IPS DF 4.7 (cell line): ENCODE measurements around the gene HOXA3.

Source experiments
- DNase-seq: peaks from one replicate; pipeline ENCODE4 v3.0.0-alpha.2; 2013; ENCODE audit warnings: low spot score; ENCODE audit errors: extremely low read depth

HOXA3 gene

DNA sequence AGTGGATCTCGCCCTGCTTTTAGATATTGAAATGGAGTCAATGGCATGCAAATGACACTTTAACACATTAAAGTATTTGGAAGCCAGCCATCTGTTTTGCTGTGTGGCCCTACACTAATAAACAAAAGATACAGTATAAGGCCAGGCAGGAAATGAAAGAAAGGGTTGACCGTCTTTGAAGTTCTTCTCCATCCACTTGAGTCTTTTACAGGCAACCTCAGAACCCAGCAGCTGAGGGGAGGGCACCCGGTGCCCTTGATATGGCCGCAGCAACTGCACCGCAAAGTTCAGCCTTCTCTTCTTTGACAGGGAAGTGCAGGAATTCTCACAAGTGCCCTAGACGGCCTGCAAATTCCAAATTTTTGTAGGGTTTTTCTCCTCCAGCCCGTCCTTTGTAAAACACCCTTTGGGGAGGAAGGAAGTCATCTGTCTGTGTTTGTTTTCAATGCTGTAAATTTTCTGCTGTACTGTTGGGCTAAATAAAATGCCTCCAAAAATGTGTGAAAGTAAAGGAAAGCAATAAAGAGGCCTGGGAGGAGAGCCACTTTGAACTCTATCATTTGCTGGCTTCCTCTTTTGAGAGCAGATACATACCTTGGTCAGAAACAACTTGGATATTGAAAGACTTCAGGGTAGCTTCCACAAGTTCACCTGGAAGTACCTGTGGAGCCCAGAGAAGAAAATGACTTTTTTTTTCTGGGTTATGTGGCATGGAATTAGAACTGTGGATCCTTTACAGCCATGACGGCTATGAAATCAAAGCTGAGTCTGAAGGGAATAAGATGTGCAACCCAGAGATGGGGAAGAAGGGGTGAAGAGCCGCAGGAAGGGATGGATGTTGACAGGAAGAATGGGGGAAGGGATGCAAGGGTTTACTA lies 60.2 kb downstream of the HOXA3 start:
- no peak for DNase-seq

- DNase-seq: no peak
Measured at GRCh38 chr7:27091105-27091504, 61.3 kb downstream of the HOXA3 start.

- no peak for DNase-seq
Measured at GRCh38 chr7:27088002-27088922, 64.1 kb downstream of the HOXA3 start.

GRCh38 chr7:27083646-27084045 lies 68.7 kb downstream of the HOXA3 start:
- no peak for DNase-seq

DNA sequence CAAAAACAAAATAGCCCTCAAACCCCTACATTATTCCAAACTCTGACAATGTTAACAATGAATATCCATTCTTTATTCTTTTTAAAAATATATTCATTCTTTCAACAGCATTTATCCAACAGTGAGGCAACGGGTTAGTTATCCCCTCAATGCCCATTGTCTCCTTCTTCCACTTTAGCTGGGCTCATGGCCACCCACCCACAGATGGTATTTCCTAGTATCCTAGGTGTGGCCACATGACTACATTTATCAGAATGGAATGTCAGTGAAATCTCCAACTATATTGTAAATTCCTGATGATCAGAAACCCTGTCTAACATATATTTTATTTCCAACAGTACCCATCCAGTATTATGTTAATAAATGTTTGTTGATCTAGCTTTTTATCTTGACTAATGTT lies 70.2 kb downstream of the HOXA3 start:
- DNase-seq: no peak

DNA sequence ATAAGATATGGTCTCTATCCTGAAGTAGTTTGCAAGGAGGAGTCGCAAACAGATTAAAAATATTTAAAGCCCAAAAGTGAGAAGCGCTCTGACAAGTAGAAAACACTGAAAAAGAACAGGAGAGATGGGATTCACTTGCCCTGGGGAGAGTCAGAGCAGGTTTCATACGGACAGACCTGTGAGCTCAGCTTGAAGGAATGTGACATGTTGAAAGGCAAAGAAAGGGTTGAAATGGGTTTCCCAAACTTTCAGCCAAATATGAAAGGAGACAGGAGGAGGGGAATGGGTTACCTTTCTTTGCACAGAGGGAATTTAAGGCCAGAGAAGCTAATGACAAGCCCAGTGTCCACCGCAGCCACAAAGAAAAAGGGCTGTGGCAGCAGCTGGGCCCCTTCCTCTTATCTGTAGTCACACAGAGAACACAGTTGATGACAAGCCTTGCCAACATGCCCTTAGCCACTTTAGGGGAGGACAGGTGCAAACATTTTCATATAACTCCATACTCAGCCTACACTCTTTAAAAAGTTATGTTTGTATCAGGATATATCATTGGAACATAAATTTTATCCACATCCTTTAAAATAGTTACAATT lies 71.4 kb downstream of the HOXA3 start:
- no peak for DNase-seq

- DNase-seq: no peak
Measured at GRCh38 chr7:27079234-27079975, 73.0 kb downstream of the HOXA3 start.

DNA sequence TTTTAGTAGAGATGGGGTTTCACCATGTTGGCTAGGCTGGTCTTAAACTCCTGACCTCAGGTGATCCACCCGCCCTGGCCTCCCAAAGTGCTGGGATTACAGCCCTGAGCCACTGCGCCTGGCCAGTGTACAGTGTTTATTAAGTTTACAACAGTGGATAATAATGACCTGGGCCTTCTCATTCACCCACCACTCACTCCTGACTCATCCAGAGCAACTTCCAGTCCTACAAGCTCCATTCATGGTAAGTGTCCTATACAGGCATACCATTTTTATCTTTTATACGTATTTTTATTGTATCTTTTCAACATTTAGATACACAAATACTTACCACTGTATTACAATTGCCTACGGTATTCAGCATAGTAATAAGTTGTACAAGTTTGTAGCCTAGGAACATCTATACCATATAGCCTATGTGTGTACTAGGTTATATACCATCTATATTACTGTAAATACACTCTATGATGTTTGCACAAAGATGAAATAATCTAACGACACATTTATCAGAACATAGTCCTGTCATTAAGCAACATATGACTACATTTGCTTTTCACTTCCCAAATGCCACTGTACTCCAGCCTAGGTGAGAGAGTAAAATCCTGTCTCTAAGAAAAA lies 73.7 kb downstream of the HOXA3 start:
- DNase-seq: no peak

DNA sequence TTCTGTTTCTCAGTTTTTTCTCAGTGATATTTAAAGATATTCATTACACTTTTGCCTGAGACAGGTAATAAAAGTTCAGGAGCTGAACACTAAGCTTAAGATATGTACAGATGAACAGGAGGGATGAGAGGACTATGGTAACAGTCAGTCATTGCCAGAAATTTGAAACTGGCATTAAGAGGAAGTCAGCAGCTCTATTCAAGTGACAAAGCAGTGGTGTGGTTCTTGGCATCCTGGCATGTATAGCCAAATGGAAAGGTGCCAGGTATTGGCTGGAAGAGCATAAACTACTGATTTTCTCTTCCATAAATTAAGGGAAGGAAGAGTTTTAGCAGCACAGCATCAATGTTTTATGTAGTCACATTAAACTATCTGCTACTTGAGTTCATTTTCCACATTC lies 79.3 kb downstream of the HOXA3 start:
- no peak for DNase-seq

DNA sequence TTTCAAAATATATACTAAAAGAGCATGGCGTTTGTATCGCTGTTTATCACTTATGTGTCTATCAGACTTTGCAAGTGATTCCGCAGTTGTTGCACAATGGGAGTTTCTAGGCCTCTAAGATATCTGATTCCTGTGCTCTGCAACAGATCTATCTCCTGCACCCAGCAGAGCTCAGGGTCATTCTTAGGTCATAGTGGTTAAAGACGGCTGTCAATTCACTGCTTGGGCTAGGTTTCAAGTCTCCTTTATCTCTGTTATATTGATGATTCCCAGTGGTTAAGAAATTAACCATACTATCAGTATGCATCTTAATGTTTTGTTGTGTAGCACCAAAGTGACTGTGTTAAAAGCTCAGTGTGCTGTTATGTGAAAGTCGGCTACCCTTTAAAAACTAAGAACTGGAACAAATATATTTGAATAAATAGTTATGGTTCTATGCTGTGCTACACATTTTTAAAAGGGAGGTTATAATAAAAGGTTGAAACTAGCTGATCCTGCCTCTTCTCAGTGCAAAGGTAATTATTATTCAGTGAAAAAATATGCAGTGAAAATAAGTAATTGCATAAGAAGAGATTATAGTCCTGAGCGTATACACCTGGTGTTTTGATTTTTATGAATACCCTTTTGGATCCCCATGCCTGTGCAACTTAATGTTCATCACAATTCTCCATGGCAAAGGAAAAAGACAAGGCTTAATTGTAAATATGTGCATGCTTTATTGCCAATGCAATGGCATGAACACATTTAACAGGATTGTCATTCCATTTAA lies 80.6 kb downstream of the HOXA3 start:
- DNase-seq: no peak

GRCh38 chr7:27068259-27068658 lies 84.1 kb downstream of the HOXA3 start:
- no peak for DNase-seq

DNA sequence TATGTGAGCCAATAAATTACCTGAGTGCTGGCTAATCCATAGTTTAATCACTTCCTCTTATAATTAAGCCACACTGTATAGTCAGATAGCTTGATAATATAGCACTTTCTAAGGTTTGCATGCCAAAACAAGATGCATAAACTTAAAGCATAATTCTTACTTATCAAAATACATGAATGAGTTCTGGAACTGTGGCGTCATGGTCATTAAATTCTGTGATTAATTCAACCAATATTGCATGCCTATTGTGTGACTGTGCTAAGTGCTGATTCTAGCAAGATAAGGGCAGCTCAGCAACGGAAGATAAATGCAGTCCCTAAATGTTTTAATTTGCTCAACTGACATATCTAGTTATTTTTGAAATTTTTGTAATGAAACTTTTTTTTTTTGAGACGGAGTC lies 86.2 kb downstream of the HOXA3 start:
- no peak for DNase-seq

DNA sequence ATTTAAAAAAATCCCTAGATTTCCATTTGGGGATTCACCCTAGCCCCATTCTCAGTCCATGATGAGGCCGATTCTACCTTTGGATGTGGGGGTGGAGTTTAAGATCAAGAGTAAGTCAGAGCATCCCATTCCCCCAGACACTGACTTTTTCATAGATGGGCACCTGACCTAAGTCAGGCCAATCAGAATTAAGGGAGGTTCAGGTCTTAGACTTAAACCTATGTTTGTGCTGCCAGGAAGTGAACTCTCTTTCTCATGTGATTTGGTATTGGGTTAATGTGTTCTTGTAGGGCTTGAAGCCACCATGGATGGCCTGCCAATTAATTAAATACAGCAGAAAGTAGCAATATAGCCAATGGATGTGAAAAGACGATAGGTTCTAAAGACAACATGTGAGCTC lies 86.7 kb downstream of the HOXA3 start:
- no peak for DNase-seq

- DNase-seq: no peak
Measured at GRCh38 chr7:27064661-27065060, 87.7 kb downstream of the HOXA3 start.

GRCh38 chr7:27064159-27064558 lies 88.2 kb downstream of the HOXA3 start:
- no peak for DNase-seq

DNA sequence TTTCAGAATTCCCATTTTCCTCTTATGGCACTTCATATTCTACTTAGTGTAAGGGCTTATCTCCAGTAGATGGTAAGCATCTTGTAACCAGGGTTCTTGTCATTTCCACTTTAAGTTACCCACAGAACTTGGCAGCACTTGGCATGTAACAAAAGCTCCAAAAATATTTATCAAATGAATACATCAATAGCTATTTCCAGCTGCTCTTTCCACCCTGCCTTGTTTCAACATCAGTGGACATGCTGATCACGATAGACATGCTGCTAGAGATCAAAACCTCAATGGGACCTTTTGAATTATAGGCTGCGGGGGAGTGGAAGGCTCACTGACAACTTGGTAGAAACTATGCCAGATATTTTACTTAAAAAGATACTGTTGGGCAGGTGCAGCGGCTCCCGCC lies 89.4 kb downstream of the HOXA3 start:
- no peak for DNase-seq
